GOT3 (cell line): Measurements from ENCODE around the gene PER2.
A peak's percentile ranks its signal among the peaks of the same experiment; 100 is the strongest.

Source experiments
- DNase-seq: peaks from one replicate; lab custom pipeline; 2025; ENCODE audit warnings: mixed read lengths; lab: John Stamatoyannopoulos, UW

The PER2 gene

DNA sequence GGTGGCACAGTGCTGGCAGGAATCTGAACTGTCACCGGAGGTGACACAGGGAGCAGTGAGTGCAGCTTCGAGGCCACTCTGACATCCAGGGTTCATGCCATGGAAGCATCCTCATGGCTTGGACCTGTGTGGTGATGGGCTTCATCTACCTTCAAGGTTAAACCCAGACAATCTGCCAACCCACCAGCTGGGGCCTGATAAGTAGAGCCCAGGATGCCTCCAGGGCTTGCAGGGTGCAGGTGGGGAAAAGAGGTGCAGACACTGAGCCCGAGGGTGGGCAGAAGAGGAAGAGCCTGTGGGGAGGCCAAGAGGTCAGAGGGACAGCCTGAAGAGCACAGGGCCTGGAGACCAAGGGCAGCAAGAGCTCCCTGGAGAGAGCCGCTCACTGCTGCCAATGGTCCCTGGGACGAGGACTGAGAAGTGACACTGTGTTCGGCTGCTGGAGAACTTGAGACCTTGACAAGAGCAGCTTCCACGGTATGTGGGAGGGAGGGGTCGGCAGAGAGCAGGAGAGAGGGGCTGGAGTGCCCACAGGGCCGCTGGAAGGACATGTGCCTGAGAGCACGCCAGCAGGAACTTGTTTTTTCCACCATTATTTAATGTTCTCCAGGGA is 40.5 kb downstream of the PER2 start:
- no peak for DNase-seq

GRCh38 chr2:238247002-238247822 is 41.2 kb downstream of the PER2 start:
- no peak for DNase-seq

DNA sequence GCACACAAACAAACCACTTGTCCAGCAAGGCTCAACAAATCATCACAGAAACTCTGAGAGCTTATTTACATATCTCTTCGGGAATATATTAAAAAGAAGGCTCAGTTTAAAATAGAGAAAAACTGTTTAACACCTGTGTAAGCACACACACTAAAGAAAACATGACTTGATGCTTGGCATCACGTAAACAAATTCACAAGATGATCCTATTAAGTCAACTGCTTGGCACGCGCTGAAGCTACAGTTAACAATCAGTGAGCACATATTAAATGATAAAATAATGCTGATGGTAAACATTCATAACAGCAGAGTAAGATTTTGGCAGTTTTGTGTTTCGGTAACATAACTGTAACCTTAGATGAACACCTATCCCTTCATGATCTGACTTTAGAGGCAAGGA is 44.3 kb downstream of the PER2 start:
- DNase-seq, result no peak

DNA sequence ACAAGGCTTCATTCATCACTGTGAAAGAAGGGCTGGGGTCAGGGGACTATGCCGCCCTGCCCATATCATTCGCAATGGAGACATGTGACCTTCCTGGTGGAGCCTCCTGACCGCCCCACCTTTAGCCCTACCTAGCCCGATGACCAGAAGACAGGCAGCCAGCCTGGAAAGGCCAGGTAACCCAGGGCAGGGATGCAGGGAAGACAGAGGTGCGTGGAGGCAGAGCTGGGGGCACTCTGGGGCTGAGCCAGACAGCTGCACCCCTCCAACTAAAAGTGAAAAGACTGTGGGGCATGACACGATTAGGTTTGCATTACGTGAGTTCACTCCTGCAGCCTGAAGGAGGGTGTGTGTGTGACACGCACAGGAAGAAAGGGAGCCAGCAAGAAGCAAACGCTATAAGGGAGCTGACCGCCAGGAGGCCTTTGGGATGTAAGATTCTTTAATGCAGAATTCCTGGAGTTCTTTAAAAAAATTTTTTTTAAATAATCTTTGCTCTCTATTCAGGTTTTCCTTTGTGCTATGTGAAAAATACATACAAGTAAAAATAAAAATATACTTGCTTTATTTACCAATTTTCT is 44.8 kb downstream of the PER2 start:
- no peak for DNase-seq

DNA sequence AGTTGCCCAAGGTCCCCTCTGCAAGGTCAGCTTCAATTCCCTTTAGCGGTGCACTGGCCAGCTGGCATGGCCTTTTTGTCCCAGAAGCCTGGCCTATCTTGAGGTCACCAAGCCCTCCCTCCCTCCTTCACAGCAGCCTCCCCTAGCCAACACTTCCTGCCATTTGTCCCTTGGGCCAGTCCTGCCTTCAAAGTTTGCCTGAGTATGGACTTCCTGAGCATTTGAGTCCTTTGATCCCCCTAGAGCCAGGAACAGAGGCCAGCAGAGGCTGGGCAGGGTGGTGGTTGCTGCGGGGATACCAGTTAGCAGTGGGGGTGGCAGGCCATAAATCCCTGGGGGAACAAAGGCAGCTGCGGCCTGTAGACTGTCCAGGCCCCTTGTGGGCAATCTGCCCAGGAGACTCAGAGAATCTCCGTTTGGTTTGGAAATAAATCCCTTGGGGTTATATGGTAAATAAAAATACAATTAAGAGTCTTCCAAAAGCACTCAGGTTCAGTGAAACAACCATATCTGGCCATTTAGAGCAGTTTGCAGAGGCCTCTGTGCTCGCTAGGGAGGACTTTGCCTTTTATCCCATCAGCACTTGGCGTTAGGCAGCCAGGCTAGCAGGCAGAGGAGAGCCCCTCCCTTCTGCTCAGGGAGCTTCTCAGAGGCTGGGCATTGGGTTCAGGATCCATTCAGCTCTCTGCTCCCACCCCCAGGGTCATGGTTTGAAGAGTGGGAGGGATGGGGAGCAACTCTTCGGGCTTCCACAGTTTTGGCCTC is 45.5 kb downstream of the PER2 start:
- DNase-seq, result no peak

DNA sequence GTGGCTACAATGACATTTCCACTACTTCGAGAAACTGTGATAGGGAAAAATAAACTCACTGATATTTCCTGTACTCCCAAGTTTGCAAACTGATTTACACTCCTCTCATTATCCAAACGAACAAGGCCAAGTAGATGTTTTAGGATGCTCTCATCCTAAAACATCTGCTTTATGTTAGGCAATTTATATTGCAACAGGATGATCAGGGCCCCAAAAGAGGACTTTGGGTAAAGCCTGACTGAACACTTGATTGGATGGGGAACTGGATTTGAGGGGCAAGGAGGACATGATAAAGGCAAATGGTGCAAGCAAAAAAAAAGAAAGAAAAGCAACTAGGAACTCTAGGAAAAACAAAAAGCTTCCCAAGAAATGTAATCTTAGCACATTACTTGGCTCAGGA is 46.4 kb downstream of the PER2 start:
- no peak for DNase-seq

- DNase-seq, result no peak
Measured at GRCh38 chr2:238240757-238241711, 47.4 kb downstream of the PER2 start.

DNA sequence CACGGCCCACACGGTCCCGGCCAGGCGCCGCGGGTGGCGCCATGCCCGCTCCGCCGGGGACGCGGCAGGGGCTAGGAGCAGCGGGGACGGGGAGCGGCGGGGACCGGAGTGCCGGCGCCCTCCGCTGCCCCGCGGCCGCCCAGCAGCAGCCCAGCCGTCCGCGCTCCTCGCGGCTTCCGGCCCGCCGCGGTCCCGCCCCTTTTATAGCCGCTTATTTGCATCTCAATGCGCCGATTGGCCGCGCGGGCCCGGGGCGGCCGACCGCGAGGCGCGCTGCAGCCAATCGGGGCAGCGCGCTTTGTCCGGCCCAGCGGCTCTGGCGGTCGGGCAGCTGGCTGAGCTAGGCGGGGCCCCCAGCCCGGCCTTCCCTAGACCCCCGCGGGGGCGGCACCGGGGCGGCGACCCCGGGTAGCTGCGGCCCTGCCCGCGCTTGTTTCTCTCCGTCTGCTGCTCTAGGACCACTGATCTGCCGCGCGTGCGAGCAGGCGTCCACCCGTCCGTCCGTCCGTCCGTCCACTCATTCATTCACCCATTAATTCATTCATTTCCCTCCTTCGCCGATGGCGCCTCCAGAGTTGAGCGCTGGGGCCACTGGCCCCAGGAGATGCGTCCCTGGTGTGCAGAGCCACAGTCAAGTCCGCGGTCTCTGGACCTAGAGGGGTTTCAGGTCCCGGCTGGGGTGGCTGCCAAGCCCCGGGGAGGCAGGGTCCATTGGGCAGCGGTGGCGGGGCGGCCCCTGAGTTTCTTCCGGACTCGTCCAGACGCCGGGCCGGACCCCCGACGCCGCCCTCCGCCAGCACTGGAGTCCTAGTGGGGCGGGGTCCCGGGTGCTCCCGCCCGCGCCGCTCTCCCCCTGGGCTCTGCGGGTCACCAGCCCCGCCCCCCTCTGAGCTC is 48.3 kb downstream of the PER2 start, which contains the start of gene HES6:
Gene HES6 (minus strand): TSS at position 176 of the 894 bp plus-strand sequence. CDS start 133 bp downstream, at position 43.
- DNase-seq, result peak; percentile 24

DNA sequence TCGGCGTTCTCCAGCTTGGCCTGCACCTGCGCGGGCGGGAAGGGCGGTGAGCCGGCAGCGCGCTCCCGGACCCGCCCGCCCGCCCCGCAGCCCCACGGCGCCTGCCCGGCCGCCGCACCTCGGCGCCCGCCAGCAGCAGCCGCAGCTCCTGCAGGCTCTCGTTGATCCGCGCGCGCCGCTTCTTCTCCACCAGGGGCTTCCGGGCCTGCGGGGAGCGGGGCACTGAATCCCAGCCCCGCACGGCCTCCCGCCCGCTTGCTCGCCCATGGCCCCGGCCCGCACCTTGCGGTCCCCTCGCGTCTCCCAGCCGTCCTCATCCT is 48.9 kb downstream of the PER2 start:
- no peak for DNase-seq

DNA sequence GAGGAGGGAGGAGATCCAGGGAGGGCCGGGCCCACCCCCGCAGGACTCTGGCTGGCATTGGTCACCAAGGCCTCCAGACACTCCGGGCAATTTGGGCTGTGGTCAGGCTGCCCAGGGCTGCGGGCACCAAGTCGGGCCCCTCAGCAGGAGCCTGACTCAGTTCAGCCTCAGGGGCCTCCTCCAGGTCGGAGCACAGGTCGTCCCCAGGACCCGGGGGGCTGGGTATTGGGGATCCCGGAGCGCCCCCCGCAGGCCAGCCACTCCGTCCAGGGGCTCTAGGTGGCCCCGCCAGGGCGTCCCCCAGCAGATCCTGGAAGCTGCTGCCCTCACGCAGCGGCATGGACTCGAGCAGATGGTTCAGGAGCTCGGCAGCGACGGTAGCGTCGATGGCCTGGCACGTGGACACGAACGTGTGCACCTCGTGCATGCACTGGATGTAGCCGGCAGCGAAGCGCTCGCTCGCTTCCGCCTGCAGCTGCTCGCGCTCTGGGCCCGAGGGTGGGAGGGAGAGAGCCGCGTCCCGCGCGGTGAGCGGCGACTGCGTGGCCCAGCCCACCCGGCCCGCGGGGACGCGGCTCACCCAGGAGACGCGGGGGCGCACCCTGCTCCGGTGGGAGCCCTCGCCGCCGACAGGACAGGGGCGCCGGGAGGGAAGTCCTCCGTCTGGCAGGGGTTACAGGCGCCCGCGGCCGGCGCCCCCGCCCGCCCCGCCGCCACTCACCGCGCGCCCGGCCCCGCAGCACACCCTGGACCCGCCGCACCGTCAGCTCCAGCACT is 49.5 kb downstream of the PER2 start:
- DNase-seq, result no peak

- no peak for DNase-seq
Measured at GRCh38 chr2:238238311-238238765, 50.1 kb downstream of the PER2 start.

GRCh38 chr2:238237431-238238135 is 50.8 kb downstream of the PER2 start:
- no peak for DNase-seq

GRCh38 chr2:238236571-238236970 is 51.8 kb downstream of the PER2 start:
- no peak for DNase-seq

DNA sequence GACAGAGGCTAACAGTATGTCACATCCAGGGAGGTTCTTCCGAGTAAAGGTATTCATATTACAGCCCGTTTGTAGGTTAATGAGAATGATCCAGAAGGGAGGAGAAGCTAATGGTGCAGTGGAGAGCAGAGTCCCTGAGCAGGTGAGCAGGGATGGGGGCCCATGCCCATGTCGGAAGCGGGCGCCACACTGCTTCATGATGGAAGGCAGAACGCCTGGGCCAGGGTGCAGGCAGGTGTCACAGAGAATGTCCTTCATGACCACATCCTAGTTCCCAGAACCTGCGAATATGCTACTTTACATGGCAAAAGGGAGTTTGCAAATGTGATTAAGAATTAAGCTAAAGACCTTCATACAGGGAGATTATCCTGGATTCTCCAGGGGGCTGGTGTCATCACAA is 52.6 kb downstream of the PER2 start:
- DNase-seq, result no peak

GRCh38 chr2:238235331-238235732 is 53.1 kb downstream of the PER2 start:
- no peak for DNase-seq

- no peak for DNase-seq
Measured at GRCh38 chr2:238233625-238234024, 54.8 kb downstream of the PER2 start.

GRCh38 chr2:238231809-238232208 is 56.6 kb downstream of the PER2 start:
- DNase-seq, result no peak

GRCh38 chr2:238231251-238231793 is 57.1 kb downstream of the PER2 start:
- no peak for DNase-seq

DNA sequence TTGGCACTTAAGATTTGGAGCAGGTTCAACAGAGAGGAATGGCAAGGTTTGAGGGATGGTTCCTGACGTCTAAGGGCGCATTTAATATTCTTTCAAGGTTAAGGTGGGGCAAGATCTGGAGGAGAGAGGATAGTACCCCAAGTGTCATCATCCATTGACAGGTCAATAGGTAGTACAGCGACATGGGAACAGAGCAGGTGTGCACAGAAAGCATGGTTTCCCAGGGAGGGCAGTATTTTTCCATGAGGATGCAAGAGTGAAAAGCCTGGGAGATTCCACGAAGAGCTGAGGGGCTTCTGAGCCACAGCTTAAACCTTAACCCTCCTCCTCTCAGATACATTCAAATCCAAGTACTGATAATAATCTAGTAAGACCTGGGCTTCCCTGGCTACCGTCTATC is 57.7 kb downstream of the PER2 start:
- DNase-seq, result no peak
